Stimulated activated CD8-positive, alpha-beta memory T cell treated with anti-CD3 and anti-CD28 coated beads, Interleukin-4, amount 100 ng/mL, for 24 hours (primary cell): Measurements from ENCODE around the gene SOCS6.
"Not testable (repeated sequence)": the region's sequence is repeated elsewhere in the genome, so short reads cannot be mapped to it uniquely, and the experiment has no call there.

Experiments
- DNase-seq: peaks from one replicate; pipeline ENCODE4 v3.0.0-alpha.2; 2020; ENCODE audit warnings: low read depth

The SOCS6 gene

GRCh38 chr18:70358105-70358406, 69.2 kb downstream of the SOCS6 start:
- not testable (repeated sequence) for DNase-seq

- no peak for DNase-seq
These were observed 70.2 kb downstream of the SOCS6 start for GRCh38 chr18:70359071-70359470.

- DNase-seq, result no peak
These were observed 73.4 kb downstream of the SOCS6 start for GRCh38 chr18:70362258-70362657.

- no peak for DNase-seq
These were observed 75.0 kb downstream of the SOCS6 start for GRCh38 chr18:70363861-70364260.

GRCh38 chr18:70365361-70365760, 76.5 kb downstream of the SOCS6 start:
- DNase-seq, result no peak

- no peak for DNase-seq
These were observed 77.3 kb downstream of the SOCS6 start for GRCh38 chr18:70366174-70366573.

- no peak for DNase-seq
These were observed 77.8 kb downstream of the SOCS6 start for GRCh38 chr18:70366670-70367069.

- not testable (repeated sequence) for DNase-seq
These were observed 78.5 kb downstream of the SOCS6 start for GRCh38 chr18:70367344-70367743.

- no peak for DNase-seq
These were observed 80.1 kb downstream of the SOCS6 start for GRCh38 chr18:70368903-70369302.

- no peak for DNase-seq
These were observed 82.2 kb downstream of the SOCS6 start for GRCh38 chr18:70370762-70371733.

- DNase-seq, result no peak
These were observed 83.1 kb downstream of the SOCS6 start for GRCh38 chr18:70371908-70372307.

- no peak for DNase-seq
These were observed 83.7 kb downstream of the SOCS6 start for GRCh38 chr18:70372450-70373041.

- no peak for DNase-seq
These were observed 84.2 kb downstream of the SOCS6 start for GRCh38 chr18:70373042-70373519.

GRCh38 chr18:70374154-70374553, 85.3 kb downstream of the SOCS6 start:
- no peak for DNase-seq

GRCh38 chr18:70376137-70376913, 87.5 kb downstream of the SOCS6 start:
- DNase-seq, result no peak

GRCh38 chr18:70376914-70377258, 88.0 kb downstream of the SOCS6 start:
- no peak for DNase-seq

- DNase-seq, result no peak
These were observed 88.5 kb downstream of the SOCS6 start for GRCh38 chr18:70377317-70377799.

- no peak for DNase-seq
These were observed 89.2 kb downstream of the SOCS6 start for GRCh38 chr18:70377857-70378701.
